Heart left ventricle (tissue), 16 donors: ENCODE measurements around the gene MGST1. TPM values are rescaled to one million over a fixed set of nuclear protein-coding genes. Genes with fewer than 3 reads are reported as not detected.

ENCODE experiments used
- ATAC-seq, 4 donors: fragments of 200-7000 bp; cut with Tn5 transposase; one replicate each; pipeline ENCODE4 v1.9.1; 2020 to 2022; ENCODE audit warnings: moderate library complexity in 4 of 4, mild to moderate bottlenecking in 3 of 4, moderate number of reproducible peaks in 1 of 4
- DNase-seq, 5 donors: peaks; one replicate each; pipeline ENCODE4 v3.0.0-alpha.2; 2020
- H3K27ac ChIP-seq, 12 donors: fragments of 200-600 bp; sonication (generic) in 4 of 12; one replicate each; pipeline versions ENCODE4 v1.5.0 to v1.8.0; 2016 to 2022; ENCODE audit warnings: mild to moderate bottlenecking in 2 of 12
- H3K27me3 ChIP-seq, 9 donors: fragments of 200-600 bp; sonication (generic) in 2 of 9; one replicate each; pipeline versions ENCODE4 v1.5.1 to v1.8.0; 2016 to 2022; ENCODE audit warnings: mild to moderate bottlenecking in 3 of 9
- H3K36me3 ChIP-seq, 9 donors: fragments of 200-600 bp; sonication (generic) in 2 of 9; one replicate each; pipeline versions ENCODE4 v1.5.0 to v1.8.0; 2018 to 2022; ENCODE audit warnings: mild to moderate bottlenecking in 2 of 9
- H3K4me1 ChIP-seq, 12 donors: fragments of 200-600 bp; sonication (generic) in 4 of 12; one replicate each; pipeline versions ENCODE4 v1.5.0 to v1.8.0; 2016 to 2022; ENCODE audit warnings: mild to moderate bottlenecking in 3 of 12
- H3K4me3 ChIP-seq, 12 donors: fragments of 200-600 bp; sonication (generic) in 4 of 12; one replicate each; pipeline versions ENCODE4 v1.5.0 to v1.8.0; 2017 to 2022; ENCODE audit warnings: mild to moderate bottlenecking in 9 of 12, moderate library complexity in 4 of 12
- H3K9me3 ChIP-seq, 12 donors: fragments of 200-600 bp; sonication (generic) in 4 of 12; one replicate each; pipeline versions ENCODE4 v1.5.0 to v1.8.0; 2016 to 2022; ENCODE audit warnings: mild to moderate bottlenecking in 1 of 12
- CTCF ChIP-seq, 12 donors: fragments of 200-600 bp; sonication (generic) in 4 of 12; IDR thresholded peaks; one replicate each; pipeline versions ENCODE4 v1.5.0 to v1.8.0; 2018 to 2022; ENCODE audit warnings: antibody characterized with exemption in 12 of 12, mild to moderate bottlenecking in 5 of 12
- POLR2A ChIP-seq, 2 donors: fragments of 450-650 bp; IDR thresholded peaks; one replicate each; pipeline ENCODE4 v1.6.1; 2017; ENCODE audit warnings: antibody characterized with exemption in 2 of 2, mild to moderate bottlenecking in 2 of 2, moderate library complexity in 2 of 2
- WGBS, 4 donors: extraction: QIAGEN DNeasy Blood & Tissue Kit in 2 of 4; methylation state at CpG; one replicate each; pipeline versions ENCODE4 v1.1.5 to v1.1.7; 2013 to 2018; 5-methylcytosine and 5-hydroxymethylcytosine counted together
- intact Hi-C, 10 donors: fragments of 100-400 bp; cut with DNase I; formaldehyde crosslinking; loops; one replicate each; pipeline versions ENCODE4 v1.11.1 to v1.14.2; 2022
- long read RNA-seq, 3 donors: library from polyadenylated mRNA; unstranded; transcript quantifications; one replicate each; pipeline ENCODE4 v2.0.0, GENCODE V29; 2020 to 2021
- polyA plus RNA-seq, 2 donors: library from polyadenylated mRNA; stranded (reverse); fragments of 200-250 nt; gene quantifications; one replicate each; pipeline ENCODE4 v1.2.3, GENCODE V29; 2013
- total RNA-seq, 9 donors: library from RNA; depleted of rRNA in 2 of 9; stranded (reverse); fragments of >200 nt in 2 of 9; fragmentation: NEBNext Ultra II Directional in 3 of 9; extraction: Animal tissue kit (Norgen Biotek cat#: 25700) in 3 of 9; gene quantifications; one replicate each; pipeline versions ENCODE4 v1.1.0 to v1.2.4, GENCODE V29; 2016 to 2023
- donor health status: ischemic (EF 13 %, LVEDD 7.1; RV severe dilation, severe dysfunction).
- donor health status: healthy with polysubstance abuse.
- donor health status: DM: no; HTN: yes; CAD: no.
- donor health status: DM: no; HTN: no; CAD: no.
- donor health status: ischemic (EF 25% LVEDD 6.9; RV normal size, moderate dysfunction).
- donor health status: ischemic (EF 25% LVEDD 5.7; RV mildly dilated, moderate dysfunction).
- donor health status: healthy.
- donor health status: DM: yes; HTN: yes; CAD: no.
- donor health status: ischemic (EF 35%, LVEDD 5.7; RV mildly dilated, moderate dysfunction).
- donor health status: nonischemic (EF 11% LVEDD 7.7; RV severe dilation, severe dysfunction).
- donor health status: DM: yes; HTN: yes; CAD: no.
- donor health status: PGD.
- donor health status: ischemic (EF 29% LVEDD 5.4; RV normal size, mild dysfunction).
- donor health status: nonischemic (EF 23%, LVEDD 6.1; RV moderate dilation, normal function).

Gene MGST1
- total RNA-seq (100 to 1,000 TPM in 1 of 9 donors, 10 to 100 TPM in 5, 1 to 10 TPM in 3; 5.0 to 120 (median 21.4) TPM), polyA plus RNA-seq (10 to 100 TPM; 21.7 to 61.9 TPM)
- long read RNA-seq, donor 1, partial matches to known transcripts: 0 of 3 reads
- long read RNA-seq, donor 1, other reads (novel, unspliced or antisense): 0 of 3 reads
- long read RNA-seq, donor 2, transcript MGST1-205 (4 exons, 914 nt): major isoform, 13 of 16 reads
- long read RNA-seq, donor 2, partial matches to known transcripts: 0 of 16 reads
- long read RNA-seq, donor 2, other reads (novel, unspliced or antisense): 1 of 16 reads
- long read RNA-seq, donor 3, partial matches to known transcripts: 0 of 4 reads
- long read RNA-seq, donor 3, other reads (novel, unspliced or antisense): 0 of 4 reads

- peaks cover 0 to 25% (median 0%) of the 10 kb centered on the region in 12 donors for H3K4me1 ChIP-seq
- peak within 1 kb of the TSS in 11 of 12 donors; percentile 20 to 64 (median 50) for H3K4me3 ChIP-seq
- intact Hi-C loops: no loop called here
- WGBS, 4 donors: 4 to 5% (median 5%) methylated on average over 29 to 31 of the region's 31 CpGs
- H3K27me3 ChIP-seq: peaks cover 0 to 4% (median 0%) of the 10 kb centered on the region in 9 donors
- DNase-seq (peak; percentile 18 to 76 (median 61)), ATAC-seq (peak; percentile 69 to 90 (median 88))
- TF ChIP-seq CTCF (IDR thresholded peaks at IDR 0.05): no peak
- TF ChIP-seq POLR2A (IDR thresholded peaks at IDR 0.05): peak in 1 of 2 donors; percentile 47
- peak within 1 kb of the TSS in 11 of 12 donors; percentile 11 to 75 (median 44) for H3K27ac ChIP-seq
- no peaks in the 10 kb centered on the region for H3K36me3 ChIP-seq
- peaks cover 0 to 3% (median 0%) of the 10 kb centered on the region in 12 donors for H3K9me3 ChIP-seq
Measured at GRCh38 chr12:16347391-16348298, at the start of gene MGST1. Gene MGST1, plus strand, starts transcription at chr12:16347645. Its CDS starts 6,608 bp downstream, at chr12:16354253.

GRCh38 chr12:16299403-16299802 is 48.0 kb upstream of the MGST1 start:
- Histone ChIP-seq H3K36me3 (no peaks in the 10 kb centered on the region), H3K4me3 (no peak overlapping the region), H3K4me1 (peaks cover 0 to 6% (median 0%) of the 10 kb centered on the region in 12 donors), H3K27me3 (no peaks in the 10 kb centered on the region), H3K9me3 (no peaks in the 10 kb centered on the region), H3K27ac (peak overlapping the region in 4 of 12 donors; percentile 70 to 85 (median 71))
- no peak for ATAC-seq
- no peak for TF ChIP-seq POLR2A (IDR thresholded peaks at IDR 0.05)
- no peak for TF ChIP-seq CTCF (IDR thresholded peaks at IDR 0.05)
- WGBS, 4 donors: 49 to 68% (median 60%) methylated on average over 2 of the region's 2 CpGs
- intact Hi-C loops: no loop called here
- no peak for DNase-seq

GRCh38 chr12:16300122-16300521 is 47.3 kb upstream of the MGST1 start:
- no peak for TF ChIP-seq CTCF (IDR thresholded peaks at IDR 0.05)
- TF ChIP-seq POLR2A (IDR thresholded peaks at IDR 0.05): no peak
- intact Hi-C loops: no loop called here
- Histone ChIP-seq H3K27me3 (no peaks in the 10 kb centered on the region), H3K9me3 (no peaks in the 10 kb centered on the region), H3K4me3 (no peak overlapping the region), H3K36me3 (no peaks in the 10 kb centered on the region), H3K4me1 (peaks cover 0 to 6% (median 0%) of the 10 kb centered on the region in 12 donors), H3K27ac (peak overlapping the region in 9 of 12 donors; percentile 39 to 85 (median 59))
- 15 to 59% (median 28%) methylated on average over 1 of the region's 1 CpG for WGBS, 4 donors
- DNase-seq (no peak), ATAC-seq (peak in 2 of 4 donors; percentile 64 to 67)
